Right cardiac atrium (tissue), 5 donors: Measurements from ENCODE around the gene KRTAP4-4. TPM values are rescaled to one million over a fixed set of nuclear protein-coding genes. Genes with fewer than 3 reads are reported as not detected.

ENCODE experiments used
- polyA plus RNA-seq: library from polyadenylated mRNA; stranded (reverse); fragments of 200-250 nt; gene quantifications from one replicate; pipeline ENCODE4 v1.2.3, GENCODE V29; 2013
- total RNA-seq, 4 donors: library from RNA; stranded (reverse); fragmentation: NEBNext Ultra II Directional; extraction: Animal tissue kit (Norgen Biotek cat#: 25700); gene quantifications; one replicate each; pipeline ENCODE4 v1.2.1, GENCODE V29; 2021
- donor health status: healthy with polysubstance abuse.
- donor health status: DM: no; HTN: yes; CAD: no.
- donor health status: DM: no; HTN: no; CAD: no.
- donor health status: DM: no; HTN: yes; CAD: no; lungs with severe emphysema.
- donor health status: DM: yes; HTN: yes; CAD: no.

KRTAP4-4 gene
- total and polyA plus RNA-seq, 5 donors: not detected

Other genes with a start within 250 kb of the KRTAP4-4 start
Only the 30 nearest of the 40 such genes appear.
- gene KRTAP3-1, start 151.6 kb downstream of the KRTAP4-4 start, total RNA-seq: not detected
- gene KRTAP3-1, start 151.6 kb downstream of the KRTAP4-4 start, polyA plus RNA-seq: not detected
- not detected for gene KRTAP1-5, start 133.5 kb downstream of the KRTAP4-4 start, total RNA-seq
- not detected for gene KRTAP1-5, start 133.5 kb downstream of the KRTAP4-4 start, polyA plus RNA-seq
- not detected for gene KRTAP1-4, start 130.6 kb downstream of the KRTAP4-4 start, total RNA-seq
- not detected for gene KRTAP1-4, start 130.6 kb downstream of the KRTAP4-4 start, polyA plus RNA-seq
- gene KRTAP1-3, start 125.9 kb downstream of the KRTAP4-4 start, total RNA-seq: not detected
- gene KRTAP1-3, start 125.9 kb downstream of the KRTAP4-4 start, polyA plus RNA-seq: not detected
- gene KRTAP1-1, start 119.3 kb downstream of the KRTAP4-4 start, total RNA-seq: not detected
- not detected for gene KRTAP1-1, start 119.3 kb downstream of the KRTAP4-4 start, polyA plus RNA-seq
- gene KRTAP2-1, start 113.4 kb downstream of the KRTAP4-4 start, total RNA-seq: not detected
- not detected for gene KRTAP2-1, start 113.4 kb downstream of the KRTAP4-4 start, polyA plus RNA-seq
- not detected for gene KRTAP2-2, start 105.5 kb downstream of the KRTAP4-4 start, total RNA-seq
- gene KRTAP2-2, start 105.5 kb downstream of the KRTAP4-4 start, polyA plus RNA-seq: not detected
- not detected for gene KRTAP2-3, start 100.6 kb downstream of the KRTAP4-4 start, total RNA-seq
- gene KRTAP2-3, start 100.6 kb downstream of the KRTAP4-4 start, polyA plus RNA-seq: not detected
- not detected for gene KRTAP2-4, start 94.9 kb downstream of the KRTAP4-4 start, total RNA-seq
- not detected for gene KRTAP2-4, start 94.9 kb downstream of the KRTAP4-4 start, polyA plus RNA-seq
- gene KRTAP4-7, start 76.6 kb downstream of the KRTAP4-4 start, total RNA-seq: not detected
- not detected for gene KRTAP4-7, start 76.6 kb downstream of the KRTAP4-4 start, polyA plus RNA-seq
- gene KRTAP4-8, start 62.6 kb downstream of the KRTAP4-4 start, total RNA-seq: not detected
- not detected for gene KRTAP4-8, start 62.6 kb downstream of the KRTAP4-4 start, polyA plus RNA-seq
- gene KRTAP4-16, start 58.5 kb downstream of the KRTAP4-4 start, total RNA-seq: not detected
- gene KRTAP4-16, start 58.5 kb downstream of the KRTAP4-4 start, polyA plus RNA-seq: not detected
- gene KRTAP4-9, start 55.4 kb downstream of the KRTAP4-4 start, total RNA-seq: not detected
- gene KRTAP4-9, start 55.4 kb downstream of the KRTAP4-4 start, polyA plus RNA-seq: not detected
- not detected for gene KRTAP4-11, start 42.4 kb downstream of the KRTAP4-4 start, total RNA-seq
- not detected for gene KRTAP4-11, start 42.4 kb downstream of the KRTAP4-4 start, polyA plus RNA-seq
- not detected for gene KRTAP4-12, start 36.6 kb downstream of the KRTAP4-4 start, total RNA-seq
- gene KRTAP4-12, start 36.6 kb downstream of the KRTAP4-4 start, polyA plus RNA-seq: not detected
- gene KRTAP4-6, start 20.2 kb downstream of the KRTAP4-4 start, total RNA-seq: not detected
- not detected for gene KRTAP4-6, start 20.2 kb downstream of the KRTAP4-4 start, polyA plus RNA-seq
- gene KRTAP4-5, start 10.9 kb downstream of the KRTAP4-4 start, total RNA-seq: not detected
- not detected for gene KRTAP4-5, start 10.9 kb downstream of the KRTAP4-4 start, polyA plus RNA-seq
- gene KRTAP4-3, start 7.5 kb upstream of the KRTAP4-4 start, total RNA-seq: not detected
- not detected for gene KRTAP4-3, start 7.5 kb upstream of the KRTAP4-4 start, polyA plus RNA-seq
- gene KRTAP4-2, start 17.5 kb upstream of the KRTAP4-4 start, total RNA-seq: not detected
- gene KRTAP4-2, start 17.5 kb upstream of the KRTAP4-4 start, polyA plus RNA-seq: not detected
- not detected for gene KRTAP4-1, start 24.2 kb upstream of the KRTAP4-4 start, total RNA-seq
- not detected for gene KRTAP4-1, start 24.2 kb upstream of the KRTAP4-4 start, polyA plus RNA-seq
- not detected for gene KRTAP9-1, start 29.1 kb upstream of the KRTAP4-4 start, total RNA-seq
- gene KRTAP9-1, start 29.1 kb upstream of the KRTAP4-4 start, polyA plus RNA-seq: not detected
- not detected for gene KRTAP9-2, start 65.9 kb upstream of the KRTAP4-4 start, total RNA-seq
- gene KRTAP9-2, start 65.9 kb upstream of the KRTAP4-4 start, polyA plus RNA-seq: not detected
- not detected for gene KRTAP9-3, start 71.7 kb upstream of the KRTAP4-4 start, total RNA-seq
- gene KRTAP9-3, start 71.7 kb upstream of the KRTAP4-4 start, polyA plus RNA-seq: not detected
- not detected for gene KRTAP9-8, start 77.3 kb upstream of the KRTAP4-4 start, total RNA-seq
- not detected for gene KRTAP9-8, start 77.3 kb upstream of the KRTAP4-4 start, polyA plus RNA-seq
- not detected for gene KRTAP9-4, start 88.9 kb upstream of the KRTAP4-4 start, total RNA-seq
- not detected for gene KRTAP9-4, start 88.9 kb upstream of the KRTAP4-4 start, polyA plus RNA-seq
- not detected for gene KRTAP9-9, start 94.6 kb upstream of the KRTAP4-4 start, total RNA-seq
- gene KRTAP9-9, start 94.6 kb upstream of the KRTAP4-4 start, polyA plus RNA-seq: not detected
- not detected for gene KRTAP9-6, start 104.6 kb upstream of the KRTAP4-4 start, total RNA-seq
- gene KRTAP9-6, start 104.6 kb upstream of the KRTAP4-4 start, polyA plus RNA-seq: not detected
- not detected for gene KRTAP9-7, start 115.0 kb upstream of the KRTAP4-4 start, total RNA-seq
- not detected for gene KRTAP9-7, start 115.0 kb upstream of the KRTAP4-4 start, polyA plus RNA-seq
- gene KRTAP29-1, start 142.1 kb upstream of the KRTAP4-4 start, total RNA-seq: not detected
- not detected for gene KRTAP29-1, start 142.1 kb upstream of the KRTAP4-4 start, polyA plus RNA-seq
- not detected for gene KRTAP16-1, start 148.6 kb upstream of the KRTAP4-4 start, total RNA-seq
- not detected for gene KRTAP16-1, start 148.6 kb upstream of the KRTAP4-4 start, polyA plus RNA-seq